Ramos (cell line): ENCODE results near the gene MRTFA.

Experiments
- in situ Hi-C: fragments of 300-500 bp; cut with MboI; formaldehyde crosslinking; loops from one replicate; pipeline ENCODE4 v1.14.3; 2022; ENCODE audit warnings: low sequenced_read_pairs; ENCODE audit not compliant: unreplicated experiment

MRTFA gene

GRCh38 chr22:40444178-40444831 lies 192.2 kb downstream of the MRTFA start:
- in situ Hi-C loops: no loop called here

- in situ Hi-C loops: no loop called here
These were observed 192.8 kb downstream of the MRTFA start for GRCh38 chr22:40443732-40444131.

- in situ Hi-C loops: no loop called here
These were observed 194.6 kb downstream of the MRTFA start for GRCh38 chr22:40441761-40442390.

- in situ Hi-C loops: no loop called here
These were observed 199.8 kb downstream of the MRTFA start for GRCh38 chr22:40436505-40437431.

- in situ Hi-C loops: no loop called here
These were observed 201.8 kb downstream of the MRTFA start for GRCh38 chr22:40434745-40435144.

- in situ Hi-C loops: no loop called here
These were observed 202.4 kb downstream of the MRTFA start for GRCh38 chr22:40434106-40434505.

- in situ Hi-C loops: no loop called here
These were observed 203.0 kb downstream of the MRTFA start for GRCh38 chr22:40433416-40434090.

GRCh38 chr22:40432625-40433024 lies 203.9 kb downstream of the MRTFA start:
- in situ Hi-C loops: no loop called here

GRCh38 chr22:40432157-40432556 lies 204.4 kb downstream of the MRTFA start:
- in situ Hi-C loops: no loop called here

GRCh38 chr22:40430991-40431390 lies 205.5 kb downstream of the MRTFA start:
- in situ Hi-C loops: no loop called here

- in situ Hi-C loops: no loop called here
These were observed 207.0 kb downstream of the MRTFA start for GRCh38 chr22:40429481-40429880.

- in situ Hi-C loops: no loop called here
These were observed 207.7 kb downstream of the MRTFA start for GRCh38 chr22:40428796-40429195.

- in situ Hi-C loops: no loop called here
These were observed 209.8 kb downstream of the MRTFA start for GRCh38 chr22:40426594-40427333.

GRCh38 chr22:40425082-40425481 lies 211.4 kb downstream of the MRTFA start:
- in situ Hi-C loops: no loop called here

GRCh38 chr22:40423882-40424640 lies 212.5 kb downstream of the MRTFA start:
- in situ Hi-C loops: no loop called here

- in situ Hi-C loops: no loop called here
These were observed 213.2 kb downstream of the MRTFA start for GRCh38 chr22:40423310-40423688.

GRCh38 chr22:40422558-40423309 lies 213.8 kb downstream of the MRTFA start:
- in situ Hi-C loops: no loop called here

- in situ Hi-C loops: no loop called here
These were observed 214.6 kb downstream of the MRTFA start for GRCh38 chr22:40421941-40422340.

- in situ Hi-C loops: no loop called here
These were observed 215.5 kb downstream of the MRTFA start for GRCh38 chr22:40421082-40421350.
